ENCODE measurements around the gene C1RL. TPM values are rescaled to one million over a fixed set of nuclear protein-coding genes. Genes with fewer than 3 reads are reported as not detected.
A peak's percentile ranks its signal among the peaks of the same experiment; 100 is the strongest.

C1RL gene
- total and polyA plus RNA-seq, 9 donors, result 48.4 to 160 (median 98.9) TPM

GRCh38 chr12:7091660-7092228, 17.3 kb downstream of the C1RL start:
- peak; percentile 68 to 76 (median 72) for DNase-seq
- H3K27me3 ChIP-seq, result no peaks in the 10 kb centered on the region
- no peaks in the 10 kb centered on the region for H3K36me3 ChIP-seq
- no peak for TF ChIP-seq CTCF (IDR thresholded peaks at IDR 0.05)
- no peak for TF ChIP-seq POLR2A (IDR thresholded peaks at IDR 0.05)
- peak; percentile 83 for TF ChIP-seq EP300 (IDR thresholded peaks at IDR 0.05)
- intact Hi-C loops (cut with DNase I), result loop anchor here in 2 of 4 donors (2.0 kb wide), 2 partner anchors 17 to 31 kb away; partner anchors contain the start of genes C1S (in 2 of the 2) and C1RL (in 1 of the 2)
- H3K27ac ChIP-seq, result peak overlapping the region; percentile 74 to 90
- H3K4me1 ChIP-seq (ENCODE audit: insufficient read depth), result peaks cover 23% of the 10 kb centered on the region
- WGBS, 3 donors, result 1 to 14% (median 3%) methylated on average over 10 of the region's 10 CpGs
- H3K9me3 ChIP-seq, result no peaks in the 10 kb centered on the region
- H3K4me3 ChIP-seq, result peak overlapping the region; percentile 64

GRCh38 chr12:7091171-7091570, 17.8 kb downstream of the C1RL start:
- Histone ChIP-seq H3K4me3 (peak overlapping the region; percentile 64), H3K9me3 (no peaks in the 10 kb centered on the region), H3K4me1 (ENCODE audit: insufficient read depth) (peaks cover 23% of the 10 kb centered on the region), H3K27me3 (no peaks in the 10 kb centered on the region), H3K27ac (peak overlapping the region; percentile 74 to 90), H3K36me3 (no peaks in the 10 kb centered on the region)
- TF ChIP-seq POLR2A (IDR thresholded peaks at IDR 0.05), result no peak
- no peak for TF ChIP-seq CTCF (IDR thresholded peaks at IDR 0.05)
- no peak for TF ChIP-seq EP300 (IDR thresholded peaks at IDR 0.05)
- intact Hi-C loops (cut with DNase I), result loop anchor here in 1 of 4 donors (2.0 kb wide), 1 partner anchor 30 kb away; the partner anchor contains the start of gene C1S
- peak in 1 of 5 donors; percentile 37 for DNase-seq
- 49 to 60% (median 54%) methylated on average over 7 of the region's 7 CpGs for WGBS, 3 donors

- Histone ChIP-seq H3K36me3 (no peaks in the 10 kb centered on the region), H3K4me3 (peak overlapping the region; percentile 64), H3K27me3 (no peaks in the 10 kb centered on the region), H3K27ac (peak overlapping the region; percentile 74 to 90), H3K4me1 (ENCODE audit: insufficient read depth) (peaks cover 23% of the 10 kb centered on the region), H3K9me3 (no peaks in the 10 kb centered on the region)
- intact Hi-C loops (cut with DNase I), result loop anchor here in 1 of 4 donors (2.0 kb wide), 1 partner anchor 30 kb away; the partner anchor contains the start of gene C1S
- peak in 3 of 5 donors; percentile 46 to 54 (median 53) for DNase-seq
- TF ChIP-seq POLR2A (IDR thresholded peaks at IDR 0.05) (no peak), CTCF (IDR thresholded peaks at IDR 0.05) (no peak), EP300 (IDR thresholded peaks at IDR 0.05) (no peak)
- 44 to 56% (median 49%) methylated on average over 16 of the region's 16 CpGs for WGBS, 3 donors
Measured at GRCh38 chr12:7090222-7090998, 18.6 kb downstream of the C1RL start.

- Histone ChIP-seq H3K9me3 (no peaks in the 10 kb centered on the region), H3K4me3 (no peak overlapping the region), H3K4me1 (ENCODE audit: insufficient read depth) (peaks cover 21% of the 10 kb centered on the region), H3K27me3 (no peaks in the 10 kb centered on the region), H3K36me3 (no peaks in the 10 kb centered on the region), H3K27ac (peak overlapping the region; percentile 74 to 90)
- 72 to 76% (median 76%) methylated on average over 9 to 11 of the region's 11 CpGs for WGBS, 3 donors
- intact Hi-C loops (cut with DNase I), result no loop called here
- no peak for TF ChIP-seq POLR2A (IDR thresholded peaks at IDR 0.05)
- TF ChIP-seq CTCF (IDR thresholded peaks at IDR 0.05), result no peak
- no peak for TF ChIP-seq EP300 (IDR thresholded peaks at IDR 0.05)
- no peak for DNase-seq
Measured at GRCh38 chr12:7089196-7089871, 19.7 kb downstream of the C1RL start.

All from ovary (tissue), 9 donors.